HG02840 (cell line): Measurements from ENCODE around the gene DOHH.

ENCODE experiments used
- ATAC-seq: cut with Tn5 transposase; IDR thresholded peaks from one replicate; pipeline ENCODE4 v1.9.1; 2021; ENCODE audit warnings: mild to moderate bottlenecking, moderate library complexity, moderate number of reproducible peaks; ENCODE audit not compliant: unreplicated experiment, low FRiP score

The DOHH gene

GRCh38 chr19:3500429-3501101, at the start of gene DOHH:
Gene DOHH, minus strand, starts transcription at chr19:3500674. Its CDS starts 3,860 bp downstream, at chr19:3496814.
- peak; percentile 81 for ATAC-seq

- no peak for ATAC-seq
Measured at GRCh38 chr19:3549816-3550215, 49.3 kb upstream of the DOHH start.

GRCh38 chr19:3548606-3549005, 48.1 kb upstream of the DOHH start:
- no peak for ATAC-seq

- ATAC-seq, result no peak
Measured at GRCh38 chr19:3547767-3548282, 47.4 kb upstream of the DOHH start.

- no peak for ATAC-seq
Measured at GRCh38 chr19:3547301-3547731, 46.8 kb upstream of the DOHH start.

- ATAC-seq, result no peak
Measured at GRCh38 chr19:3546119-3546518, 45.6 kb upstream of the DOHH start.

GRCh38 chr19:3545669-3546034, 45.2 kb upstream of the DOHH start:
- no peak for ATAC-seq

GRCh38 chr19:3544742-3545668, 44.5 kb upstream of the DOHH start:
- ATAC-seq, result no peak

GRCh38 chr19:3544058-3544376, 43.5 kb upstream of the DOHH start:
- no peak for ATAC-seq

GRCh38 chr19:3543150-3544057, 42.9 kb upstream of the DOHH start:
- ATAC-seq, result no peak

GRCh38 chr19:3539756-3540118, 39.3 kb upstream of the DOHH start:
- no peak for ATAC-seq

GRCh38 chr19:3538965-3539755, 38.7 kb upstream of the DOHH start, which contains the start of gene TEKTIP1:
Gene TEKTIP1, plus strand, starts transcription at chr19:3539174. Its CDS starts 4 bp downstream, at chr19:3539178.
- ATAC-seq, result no peak

- ATAC-seq, result no peak
Measured at GRCh38 chr19:3538258-3538929, 37.9 kb upstream of the DOHH start.

- no peak for ATAC-seq
Measured at GRCh38 chr19:3537438-3538240, 37.2 kb upstream of the DOHH start.

GRCh38 chr19:3537101-3537437, 36.6 kb upstream of the DOHH start:
- ATAC-seq, result no peak

- no peak for ATAC-seq
Measured at GRCh38 chr19:3536429-3537100, 36.1 kb upstream of the DOHH start.

GRCh38 chr19:3535981-3536380, 35.5 kb upstream of the DOHH start:
- no peak for ATAC-seq

- no peak for ATAC-seq
Measured at GRCh38 chr19:3535563-3535965, 35.1 kb upstream of the DOHH start.
